ENCODE data around the gene RAPGEF3. TPM values are rescaled to one million over a fixed set of nuclear protein-coding genes. Genes with fewer than 3 reads are reported as not detected.

The RAPGEF3 gene
- total and polyA plus RNA-seq, 2 of the 13 experiments (the other 11 are each of a cell fraction or from before 2014, with no cell fraction given), result 0.07 TPM

DNA sequence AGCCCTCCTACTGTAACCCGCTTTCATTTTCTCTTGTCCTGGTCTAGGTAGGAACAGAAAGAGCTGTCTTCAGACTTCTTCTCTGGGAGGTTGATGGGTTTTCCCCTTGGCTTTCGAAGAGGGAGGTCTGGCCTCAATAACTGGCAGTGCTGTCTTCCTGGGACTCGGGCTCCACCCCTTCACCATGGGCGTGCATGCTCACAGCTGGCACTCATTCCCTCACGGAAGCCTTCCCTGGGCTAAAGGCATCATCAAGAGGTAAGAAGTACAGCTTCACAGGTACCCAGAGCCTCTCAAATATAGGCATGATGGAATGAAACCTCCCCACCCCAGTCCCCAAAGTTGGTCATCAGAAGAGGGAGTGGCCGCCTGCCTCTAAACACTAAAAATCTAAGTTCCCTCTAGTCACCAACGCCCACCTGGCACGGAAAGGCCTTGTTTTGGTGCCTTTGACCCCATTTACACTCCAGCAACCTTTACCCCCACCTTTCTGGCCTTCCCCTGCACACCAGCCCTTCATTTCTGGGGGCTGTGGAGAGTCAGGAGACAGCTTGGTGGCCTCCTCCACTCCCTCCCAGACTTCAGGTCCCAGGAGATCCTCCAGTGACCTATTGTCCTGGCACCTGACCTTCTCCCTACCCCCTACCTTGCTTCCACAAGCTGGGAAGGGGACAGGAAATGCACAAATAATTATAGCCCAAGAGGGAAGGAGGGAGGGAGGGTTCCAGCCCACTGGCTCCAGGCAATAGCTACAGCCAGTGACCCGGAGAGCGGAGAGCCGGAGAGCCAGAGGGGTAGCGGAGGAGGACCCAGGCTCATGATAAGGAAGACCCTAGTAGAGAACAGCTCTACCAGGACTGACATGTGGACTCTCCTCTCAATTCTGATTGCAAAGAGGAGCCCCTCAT, 2.8 kb downstream of the RAPGEF3 start (continued):
- TF ChIP-seq, protein P1, sequence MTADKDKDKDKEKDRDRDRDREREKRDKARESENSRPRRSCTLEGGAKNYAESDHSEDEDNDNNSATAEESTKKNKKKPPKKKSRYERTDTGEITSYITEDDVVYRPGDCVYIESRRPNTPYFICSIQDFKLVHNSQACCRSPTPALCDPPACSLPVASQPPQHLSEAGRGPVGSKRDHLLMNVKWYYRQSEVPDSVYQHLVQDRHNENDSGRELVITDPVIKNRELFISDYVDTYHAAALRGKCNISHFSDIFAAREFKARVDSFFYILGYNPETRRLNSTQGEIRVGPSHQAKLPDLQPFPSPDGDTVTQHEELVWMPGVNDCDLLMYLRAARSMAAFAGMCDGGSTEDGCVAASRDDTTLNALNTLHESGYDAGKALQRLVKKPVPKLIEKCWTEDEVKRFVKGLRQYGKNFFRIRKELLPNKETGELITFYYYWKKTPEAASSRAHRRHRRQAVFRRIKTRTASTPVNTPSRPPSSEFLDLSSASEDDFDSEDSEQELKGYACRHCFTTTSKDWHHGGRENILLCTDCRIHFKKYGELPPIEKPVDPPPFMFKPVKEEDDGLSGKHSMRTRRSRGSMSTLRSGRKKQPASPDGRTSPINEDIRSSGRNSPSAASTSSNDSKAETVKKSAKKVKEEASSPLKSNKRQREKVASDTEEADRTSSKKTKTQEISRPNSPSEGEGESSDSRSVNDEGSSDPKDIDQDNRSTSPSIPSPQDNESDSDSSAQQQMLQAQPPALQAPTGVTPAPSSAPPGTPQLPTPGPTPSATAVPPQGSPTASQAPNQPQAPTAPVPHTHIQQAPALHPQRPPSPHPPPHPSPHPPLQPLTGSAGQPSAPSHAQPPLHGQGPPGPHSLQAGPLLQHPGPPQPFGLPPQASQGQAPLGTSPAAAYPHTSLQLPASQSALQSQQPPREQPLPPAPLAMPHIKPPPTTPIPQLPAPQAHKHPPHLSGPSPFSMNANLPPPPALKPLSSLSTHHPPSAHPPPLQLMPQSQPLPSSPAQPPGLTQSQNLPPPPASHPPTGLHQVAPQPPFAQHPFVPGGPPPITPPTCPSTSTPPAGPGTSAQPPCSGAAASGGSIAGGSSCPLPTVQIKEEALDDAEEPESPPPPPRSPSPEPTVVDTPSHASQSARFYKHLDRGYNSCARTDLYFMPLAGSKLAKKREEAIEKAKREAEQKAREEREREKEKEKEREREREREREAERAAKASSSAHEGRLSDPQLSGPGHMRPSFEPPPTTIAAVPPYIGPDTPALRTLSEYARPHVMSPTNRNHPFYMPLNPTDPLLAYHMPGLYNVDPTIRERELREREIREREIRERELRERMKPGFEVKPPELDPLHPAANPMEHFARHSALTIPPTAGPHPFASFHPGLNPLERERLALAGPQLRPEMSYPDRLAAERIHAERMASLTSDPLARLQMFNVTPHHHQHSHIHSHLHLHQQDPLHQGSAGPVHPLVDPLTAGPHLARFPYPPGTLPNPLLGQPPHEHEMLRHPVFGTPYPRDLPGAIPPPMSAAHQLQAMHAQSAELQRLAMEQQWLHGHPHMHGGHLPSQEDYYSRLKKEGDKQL (CRISPR knock-in tag; IDR thresholded peaks at IDR 0.05; ENCODE audit: low read depth), result no peak
- TF ChIP-seq, protein P2, sequence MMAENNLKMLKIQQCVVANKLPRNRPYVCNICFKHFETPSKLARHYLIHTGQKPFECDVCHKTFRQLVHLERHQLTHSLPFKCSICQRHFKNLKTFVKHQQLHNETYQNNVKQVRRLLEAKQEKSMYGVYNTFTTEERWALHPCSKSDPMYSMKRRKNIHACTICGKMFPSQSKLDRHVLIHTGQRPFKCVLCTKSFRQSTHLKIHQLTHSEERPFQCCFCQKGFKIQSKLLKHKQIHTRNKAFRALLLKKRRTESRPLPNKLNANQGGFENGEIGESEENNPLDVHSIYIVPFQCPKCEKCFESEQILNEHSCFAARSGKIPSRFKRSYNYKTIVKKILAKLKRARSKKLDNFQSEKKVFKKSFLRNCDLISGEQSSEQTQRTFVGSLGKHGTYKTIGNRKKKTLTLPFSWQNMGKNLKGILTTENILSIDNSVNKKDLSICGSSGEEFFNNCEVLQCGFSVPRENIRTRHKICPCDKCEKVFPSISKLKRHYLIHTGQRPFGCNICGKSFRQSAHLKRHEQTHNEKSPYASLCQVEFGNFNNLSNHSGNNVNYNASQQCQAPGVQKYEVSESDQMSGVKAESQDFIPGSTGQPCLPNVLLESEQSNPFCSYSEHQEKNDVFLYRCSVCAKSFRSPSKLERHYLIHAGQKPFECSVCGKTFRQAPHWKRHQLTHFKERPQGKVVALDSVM (CRISPR knock-in tag; IDR thresholded peaks at IDR 0.05), result no peak
- TF ChIP-seq, protein P3, sequence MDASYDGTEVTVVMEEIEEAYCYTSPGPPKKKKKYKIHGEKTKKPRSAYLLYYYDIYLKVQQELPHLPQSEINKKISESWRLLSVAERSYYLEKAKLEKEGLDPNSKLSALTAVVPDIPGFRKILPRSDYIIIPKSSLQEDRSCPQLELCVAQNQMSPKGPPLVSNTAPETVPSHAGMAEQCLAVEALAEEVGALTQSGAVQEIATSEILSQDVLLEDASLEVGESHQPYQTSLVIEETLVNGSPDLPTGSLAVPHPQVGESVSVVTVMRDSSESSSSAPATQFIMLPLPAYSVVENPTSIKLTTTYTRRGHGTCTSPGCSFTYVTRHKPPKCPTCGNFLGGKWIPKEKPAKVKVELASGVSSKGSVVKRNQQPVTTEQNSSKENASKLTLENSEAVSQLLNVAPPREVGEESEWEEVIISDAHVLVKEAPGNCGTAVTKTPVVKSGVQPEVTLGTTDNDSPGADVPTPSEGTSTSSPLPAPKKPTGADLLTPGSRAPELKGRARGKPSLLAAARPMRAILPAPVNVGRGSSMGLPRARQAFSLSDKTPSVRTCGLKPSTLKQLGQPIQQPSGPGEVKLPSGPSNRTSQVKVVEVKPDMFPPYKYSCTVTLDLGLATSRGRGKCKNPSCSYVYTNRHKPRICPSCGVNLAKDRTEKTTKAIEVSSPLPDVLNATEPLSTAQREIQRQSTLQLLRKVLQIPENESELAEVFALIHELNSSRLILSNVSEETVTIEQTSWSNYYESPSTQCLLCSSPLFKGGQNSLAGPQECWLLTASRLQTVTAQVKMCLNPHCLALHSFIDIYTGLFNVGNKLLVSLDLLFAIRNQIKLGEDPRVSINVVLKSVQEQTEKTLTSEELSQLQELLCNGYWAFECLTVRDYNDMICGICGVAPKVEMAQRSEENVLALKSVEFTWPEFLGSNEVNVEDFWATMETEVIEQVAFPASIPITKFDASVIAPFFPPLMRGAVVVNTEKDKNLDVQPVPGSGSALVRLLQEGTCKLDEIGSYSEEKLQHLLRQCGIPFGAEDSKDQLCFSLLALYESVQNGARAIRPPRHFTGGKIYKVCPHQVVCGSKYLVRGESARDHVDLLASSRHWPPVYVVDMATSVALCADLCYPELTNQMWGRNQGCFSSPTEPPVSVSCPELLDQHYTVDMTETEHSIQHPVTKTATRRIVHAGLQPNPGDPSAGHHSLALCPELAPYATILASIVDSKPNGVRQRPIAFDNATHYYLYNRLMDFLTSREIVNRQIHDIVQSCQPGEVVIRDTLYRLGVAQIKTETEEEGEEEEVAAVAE (CRISPR knock-in tag; IDR thresholded peaks at IDR 0.05; ENCODE audit: borderline replicate concordance), result no peak
